H9 (cell line): ENCODE data around the gene SNRPF. TPM values are rescaled to one million over a fixed set of nuclear protein-coding genes. Genes with fewer than 3 reads are reported as not detected.

Experiments used
- DNase-seq: peaks from one replicate; pipeline ENCODE4 v3.0.0-alpha.2; 2017
- H2AFZ ChIP-seq: one replicate; pipeline ENCODE4 v1.6.1; 2013; ENCODE audit warnings: mild to moderate bottlenecking, low read length, control low read depth, moderate library complexity
- H2AK5ac ChIP-seq: 2 replicates; pipeline ENCODE4 v1.6.1; 2013; ENCODE audit warnings: low read length, control low read depth, mixed read lengths; ENCODE audit not compliant: insufficient read length
- H2BK120ac ChIP-seq: one replicate; pipeline ENCODE4 v1.6.1; 2013; ENCODE audit warnings: low read depth, mild to moderate bottlenecking, low read length, control low read depth, inconsistent platforms; ENCODE audit not compliant: poor library complexity, severe bottlenecking
- H2BK12ac ChIP-seq: 2 replicates; pipeline ENCODE4 v1.6.1; 2013; ENCODE audit warnings: low read length, control low read depth, mixed read lengths, low read depth; ENCODE audit not compliant: insufficient read length
- H2BK15ac ChIP-seq: 2 replicates; pipeline ENCODE4 v1.6.1; 2013; ENCODE audit warnings: low read depth, low read length, control low read depth
- H2BK20ac ChIP-seq: one replicate; pipeline ENCODE4 v1.6.1; 2013; ENCODE audit warnings: low read depth, mild to moderate bottlenecking, low read length, control low read depth, inconsistent platforms; ENCODE audit not compliant: poor library complexity, severe bottlenecking
- H2BK5ac ChIP-seq: 2 replicates; pipeline ENCODE4 v1.6.1; 2013; ENCODE audit warnings: low read length, control low read depth, mixed read lengths; ENCODE audit not compliant: insufficient read length
- H3K14ac ChIP-seq: 2 replicates; pipeline ENCODE4 v1.6.1; 2013; ENCODE audit warnings: low read length, control low read depth; ENCODE audit not compliant: insufficient read depth
- H3K18ac ChIP-seq: 2 replicates; pipeline ENCODE4 v1.6.1; 2013; ENCODE audit warnings: low read depth, mild to moderate bottlenecking, mixed read lengths, low read length, control low read depth; ENCODE audit not compliant: insufficient read length
- H3K23ac ChIP-seq: 2 replicates; pipeline ENCODE4 v1.6.1; 2013; ENCODE audit warnings: low read length, control low read depth, mixed read lengths, low read depth; ENCODE audit not compliant: insufficient read length
- H3K23me2 ChIP-seq: 2 replicates; pipeline ENCODE4 v1.6.1; 2013; ENCODE audit warnings: low read depth, mild to moderate bottlenecking, mixed read lengths, low read length, control low read depth; ENCODE audit not compliant: insufficient read length, poor library complexity, severe bottlenecking
- H3K27ac ChIP-seq: 2 replicates; pipeline ENCODE4 v1.5.1; 2013; ENCODE audit warnings: low read length, control low read depth, mixed read lengths, low read depth; ENCODE audit not compliant: insufficient read length
- H3K27me3 ChIP-seq: 2 replicates; pipeline ENCODE4 v1.6.1; 2013; ENCODE audit warnings: low read length, control low read depth, inconsistent platforms; ENCODE audit not compliant: insufficient read depth
- H3K4ac ChIP-seq: 2 replicates; pipeline ENCODE4 v1.6.1; 2013; ENCODE audit warnings: low read depth, mild to moderate bottlenecking, control low read depth, inconsistent platforms, low read length, moderate library complexity
- H3K4me1 ChIP-seq: 2 replicates; pipeline ENCODE4 v1.6.1; 2013; ENCODE audit warnings: low read length, control low read depth, inconsistent platforms; ENCODE audit not compliant: insufficient read depth
- H3K4me2 ChIP-seq: 2 replicates; pipeline ENCODE4 v1.6.1; 2013; ENCODE audit warnings: low read length, control low read depth, mixed read lengths; ENCODE audit not compliant: insufficient read length, insufficient read depth
- H3K56ac ChIP-seq: 2 replicates; pipeline ENCODE4 v1.6.1; 2013; ENCODE audit warnings: low read depth, mild to moderate bottlenecking, mixed read lengths, low read length, control low read depth; ENCODE audit not compliant: insufficient read length
- H3K79me1 ChIP-seq: 2 replicates; pipeline ENCODE4 v1.6.1; 2013; ENCODE audit warnings: low read depth, mild to moderate bottlenecking, moderate library complexity, low read length, control low read depth, inconsistent platforms; ENCODE audit not compliant: insufficient read depth, poor library complexity, severe bottlenecking
- H3K79me2 ChIP-seq: 2 replicates; pipeline ENCODE4 v1.6.1; 2013; ENCODE audit warnings: low read length, control low read depth, inconsistent platforms; ENCODE audit not compliant: insufficient read depth
- H3K9ac ChIP-seq: 2 replicates; pipeline ENCODE4 v1.6.1; 2013; ENCODE audit warnings: low read length, control low read depth, mixed read lengths; ENCODE audit not compliant: insufficient read length; ENCODE audit errors: extremely low read depth
- H3K9me3 ChIP-seq: one replicate; pipeline ENCODE4 v1.6.1; 2013; ENCODE audit warnings: low read depth, low read length, inconsistent platforms; ENCODE audit not compliant: control insufficient read depth
- H3T11ph ChIP-seq: one replicate; pipeline ENCODE4 v1.6.1; 2013; ENCODE audit warnings: mild to moderate bottlenecking, low read length, control low read depth, inconsistent platforms
- H4K20me1 ChIP-seq: one replicate; pipeline ENCODE4 v1.6.1; 2013; ENCODE audit not compliant: control insufficient read depth, insufficient read length, insufficient read depth
- H4K5ac ChIP-seq: 2 replicates; pipeline ENCODE4 v1.6.1; 2013; ENCODE audit warnings: low read depth, mild to moderate bottlenecking, mixed read lengths, low read length, control low read depth; ENCODE audit not compliant: insufficient read length
- H4K8ac ChIP-seq: replicated peaks from 2 replicates; pipeline ENCODE4 v1.6.1; 2013; ENCODE audit warnings: low read length, control low read depth, mixed read lengths, low read depth; ENCODE audit not compliant: insufficient read length
- H4K91ac ChIP-seq: 2 replicates; pipeline ENCODE4 v1.6.1; 2013; ENCODE audit warnings: low read depth, mild to moderate bottlenecking, moderate library complexity, mixed read lengths, low read length, control low read depth; ENCODE audit not compliant: insufficient read length
- H3K27ac Mint-ChIP-seq, 3 experiments: 2 replicates in 2 of 3; 3 replicates in 1 of 3; pipeline ENCODE4 v1.8.0; 2020 to 2021; ENCODE audit warnings: mixed read lengths in 3 of 3, mild to moderate bottlenecking in 1 of 3, moderate library complexity in 1 of 3
- H3K27me3 Mint-ChIP-seq: 2 replicates; pipeline ENCODE4 v1.8.0; 2021; ENCODE audit warnings: low read depth, mild to moderate bottlenecking, moderate library complexity, mixed read lengths
- H3K36me3 Mint-ChIP-seq, 3 experiments: 2 replicates in 2 of 3; 3 replicates in 1 of 3; pipeline ENCODE4 v1.8.0; 2020 to 2021; ENCODE audit warnings: low read depth in 3 of 3, mixed read lengths in 3 of 3; ENCODE audit not compliant: insufficient read depth in 1 of 3
- H3K4me1 Mint-ChIP-seq, 2 experiments: 2 replicates each; pipeline ENCODE4 v1.8.0; 2020; ENCODE audit warnings: mixed read lengths in 2 of 2
- H3K4me3 Mint-ChIP-seq, 2 experiments: 2 replicates in 1 of 2; 3 replicates in 1 of 2; pipeline ENCODE4 v1.8.0; 2020 to 2021; ENCODE audit warnings: mild to moderate bottlenecking in 2 of 2, mixed read lengths in 2 of 2, moderate library complexity in 1 of 2
- H3K9me3 Mint-ChIP-seq, 2 experiments: 2 replicates in 1 of 2; 3 replicates in 1 of 2; pipeline ENCODE4 v1.8.0; 2020; ENCODE audit warnings: mild to moderate bottlenecking in 2 of 2, mixed read lengths in 2 of 2, moderate library complexity in 1 of 2
- CTCF ChIP-seq: fragments of 200-600 bp; sonication (generic); conservative IDR thresholded peaks from 3 replicates; pipeline ENCODE4 v1.8.0; 2021; ENCODE audit warnings: antibody characterized with exemption, mild to moderate bottlenecking
- total RNA-seq: library from RNA; stranded (reverse); gene quantifications from 2 replicates; pipeline ENCODE4 v1.2.1, GENCODE V29; 2021

The SNRPF gene
- total RNA-seq, 1 experiment from 2014 or later, result 77.1 TPM

- TF ChIP-seq CTCF, result no peak
- peaks cover 12 to 13% of the 10 kb centered on the region in 2 experiments for H3K4me1 Mint-ChIP-seq
- Histone ChIP-seq H3K23me2 (no peaks in the 10 kb centered on the region), H4K20me1 (no peaks in the 10 kb centered on the region), H3K4me2 (no peak overlapping the region), H3K56ac (no peak overlapping the region), H4K91ac (no peak overlapping the region), H3K14ac (no peak overlapping the region), H3K79me2 (no peaks in the 10 kb centered on the region), H2BK20ac (no peak overlapping the region), H2BK15ac (no peak overlapping the region), H3K79me1 (no peaks in the 10 kb centered on the region), H3K9ac (no peak overlapping the region), H3K27me3 (no peaks in the 10 kb centered on the region), H2AFZ (no peak overlapping the region), H4K8ac (no peak overlapping the region), H3K4me1 (no peaks in the 10 kb centered on the region; the same call in 1 of the 2 replicates), H3T11ph (no peak overlapping the region), H2BK5ac (no peak overlapping the region), H3K4ac (no peak overlapping the region), H4K5ac (no peak overlapping the region), H2BK12ac (no peak overlapping the region), H3K9me3 (no peaks in the 10 kb centered on the region), H2BK120ac (no peak overlapping the region), H3K23ac (no peak overlapping the region), H2AK5ac (no peak overlapping the region), H3K27ac (no peak overlapping the region), H3K18ac (no peak overlapping the region)
- no peaks in the 10 kb centered on the region for H3K36me3 Mint-ChIP-seq
- no peak overlapping the region for H3K4me3 Mint-ChIP-seq
- no peaks in the 10 kb centered on the region; the same call in none of the 2 replicates for H3K27me3 Mint-ChIP-seq
- no peaks in the 10 kb centered on the region; a peak in 1 of 5 replicates for H3K9me3 Mint-ChIP-seq
- no peak overlapping the region for H3K27ac Mint-ChIP-seq
- DNase-seq, result no peak
These were observed 29.4 kb upstream of the SNRPF start for GRCh38 chr12:95829395-95829794.
